Liver (tissue), 3 donors: Measurements from ENCODE around the gene PRDX2.

Source experiments
- ATF3 ChIP-seq: IDR thresholded peaks from 2 replicates; pipeline ENCODE4 v1.6.1; 2016; ENCODE audit warnings: antibody characterized with exemption
- HNF4G ChIP-seq: IDR thresholded peaks from 2 replicates; pipeline ENCODE4 v1.6.1; 2016; ENCODE audit warnings: antibody characterized with exemption
- TAF1 ChIP-seq: conservative IDR thresholded peaks from 2 replicates; pipeline ENCODE4 v1.6.1; 2016; ENCODE audit warnings: antibody characterized with exemption, mild to moderate bottlenecking
- ZBTB33 ChIP-seq: IDR thresholded peaks from 2 replicates; pipeline ENCODE4 v1.6.1; 2016; ENCODE audit warnings: antibody characterized with exemption
- TF ChIP-seq, protein P1 (sequence below): fragments of 150-350 bp; IDR thresholded peaks from 2 replicates; pipeline ENCODE4 v1.5.1; 2017; ENCODE audit warnings: improper control_type of control experiment, low read depth, low read length; ENCODE audit not compliant: missing input control
- donor health status: healthy.
- donor health status: healthy.

DNA sequence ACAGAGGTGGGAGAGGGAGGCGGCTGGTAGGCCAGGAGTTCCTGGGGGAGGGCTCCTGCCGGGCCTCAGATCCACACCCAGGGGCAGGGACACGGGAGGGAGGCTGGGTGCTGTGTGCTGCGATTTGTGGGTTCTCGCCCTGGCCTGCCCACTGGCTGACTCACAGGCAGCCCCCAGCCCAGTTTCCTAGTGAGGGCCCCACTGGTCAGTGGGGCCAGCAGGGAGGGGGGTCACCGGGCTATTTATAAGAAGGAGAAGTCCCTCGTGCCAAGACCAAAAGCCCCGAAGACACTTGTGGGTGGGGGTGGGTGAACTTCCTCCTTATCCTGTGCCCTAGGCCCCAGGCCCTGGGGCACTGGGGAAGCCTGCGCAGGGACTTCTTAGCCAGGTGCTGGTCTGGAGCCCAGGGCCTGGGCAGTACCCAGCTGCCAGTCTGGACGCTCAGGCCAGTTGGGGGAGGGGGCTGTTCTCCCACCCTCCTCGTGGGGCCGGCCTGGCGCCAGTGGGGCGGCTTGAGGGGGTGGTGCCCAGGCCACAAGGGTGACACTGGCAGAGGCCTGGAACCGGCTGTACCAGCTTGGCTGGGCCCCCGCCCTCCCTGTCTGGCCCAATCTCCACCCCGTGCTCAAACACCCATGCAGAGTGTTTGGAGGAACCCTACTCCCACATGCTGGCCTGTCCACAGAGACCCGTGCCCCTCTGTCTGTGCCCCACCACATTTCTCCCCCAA is 15.3 kb downstream of the PRDX2 start:
- TF ChIP-seq, protein P1, sequence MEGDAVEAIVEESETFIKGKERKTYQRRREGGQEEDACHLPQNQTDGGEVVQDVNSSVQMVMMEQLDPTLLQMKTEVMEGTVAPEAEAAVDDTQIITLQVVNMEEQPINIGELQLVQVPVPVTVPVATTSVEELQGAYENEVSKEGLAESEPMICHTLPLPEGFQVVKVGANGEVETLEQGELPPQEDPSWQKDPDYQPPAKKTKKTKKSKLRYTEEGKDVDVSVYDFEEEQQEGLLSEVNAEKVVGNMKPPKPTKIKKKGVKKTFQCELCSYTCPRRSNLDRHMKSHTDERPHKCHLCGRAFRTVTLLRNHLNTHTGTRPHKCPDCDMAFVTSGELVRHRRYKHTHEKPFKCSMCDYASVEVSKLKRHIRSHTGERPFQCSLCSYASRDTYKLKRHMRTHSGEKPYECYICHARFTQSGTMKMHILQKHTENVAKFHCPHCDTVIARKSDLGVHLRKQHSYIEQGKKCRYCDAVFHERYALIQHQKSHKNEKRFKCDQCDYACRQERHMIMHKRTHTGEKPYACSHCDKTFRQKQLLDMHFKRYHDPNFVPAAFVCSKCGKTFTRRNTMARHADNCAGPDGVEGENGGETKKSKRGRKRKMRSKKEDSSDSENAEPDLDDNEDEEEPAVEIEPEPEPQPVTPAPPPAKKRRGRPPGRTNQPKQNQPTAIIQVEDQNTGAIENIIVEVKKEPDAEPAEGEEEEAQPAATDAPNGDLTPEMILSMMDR: no peak
- TF ChIP-seq HNF4G (no peak), TAF1 (no peak), ZBTB33 (no peak), ATF3 (no peak)
